ENCODE results near the gene TBCE. TPM values are rescaled to one million over a fixed set of nuclear protein-coding genes. Genes with fewer than 3 reads are reported as not detected.

Gene TBCE
- total RNA-seq, 1 donor from 2014 or later, result 28.3 TPM

DNA sequence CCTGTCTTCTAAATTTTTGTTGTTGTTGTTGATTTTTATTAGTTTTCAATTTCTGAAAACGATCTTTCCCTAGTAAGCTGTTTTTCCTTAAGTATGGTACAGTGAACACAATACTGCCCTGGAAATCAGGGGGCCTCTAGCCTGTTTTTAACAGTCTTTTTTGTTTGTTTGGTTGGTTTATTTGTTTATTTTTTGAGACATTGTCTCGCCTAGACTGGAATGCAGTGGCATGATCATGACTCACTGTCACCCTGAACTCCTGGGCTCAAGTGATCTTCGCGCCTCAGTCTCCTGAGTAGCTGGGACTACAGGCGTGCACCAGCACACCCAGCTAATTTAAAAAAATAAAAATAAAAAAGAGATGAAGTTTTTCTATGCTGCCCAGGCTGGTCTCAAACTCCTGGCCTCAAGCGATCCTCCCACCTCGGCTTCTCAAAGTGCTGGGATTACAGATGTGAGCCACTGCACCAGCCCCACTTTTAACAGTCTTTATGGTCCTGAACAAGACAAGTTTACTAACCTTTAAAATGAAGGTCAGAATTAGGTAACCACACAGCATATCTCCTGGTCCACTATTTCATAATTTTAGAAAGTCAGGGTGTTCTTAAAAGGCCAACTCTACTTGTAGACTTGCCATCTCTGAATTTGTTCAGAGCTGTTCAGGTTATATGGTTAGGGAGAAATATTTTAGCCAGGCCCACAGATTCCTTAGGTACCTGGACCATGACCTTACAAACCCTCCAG, 35.4 kb downstream of the TBCE start:
- Mint-ChIP-seq H3K9me3 (ENCODE audit: unreplicated experiment) (no peaks in the 10 kb centered on the region), H3K36me3 (ENCODE audit: low read depth, unreplicated experiment) (peaks cover 5% of the 10 kb centered on the region), H3K4me3 (ENCODE audit: unreplicated experiment) (no peak overlapping the region), H3K27ac (ENCODE audit: unreplicated experiment) (peak overlapping the region; percentile 77), H3K27me3 (ENCODE audit: low read depth, unreplicated experiment) (no peaks in the 10 kb centered on the region), H3K4me1 (ENCODE audit: low read depth, unreplicated experiment) (peaks cover 24% of the 10 kb centered on the region)
- no peaks in the 10 kb centered on the region for H3K9me3 ChIP-seq (ENCODE audit: insufficient read depth, low read depth, low read length)
- H3K4me2 ChIP-seq (ENCODE audit: low read length), result no peak overlapping the region
- no peak overlapping the region for H3K27ac ChIP-seq (ENCODE audit: low read depth, low read length)
- H2AFZ ChIP-seq (ENCODE audit: low read depth, low read length), result no peak overlapping the region
- FAIRE-seq (no peak), DNase-seq (ENCODE audit: low read depth) (no peak)
- H3K27me3 ChIP-seq (ENCODE audit: insufficient read depth, low read length), result no peaks in the 10 kb centered on the region
- no peak overlapping the region for H3K9ac ChIP-seq (ENCODE audit: low read length)
- peaks cover 4% of the 10 kb centered on the region for H3K4me1 ChIP-seq (ENCODE audit: insufficient read depth, low read length)
- H3K4me3 ChIP-seq (ENCODE audit: insufficient read depth, low read depth, low read length), result no peak overlapping the region
- TF ChIP-seq CTCF (IDR thresholded peaks at IDR 0.05; ENCODE audit: insufficient read depth, low read depth, low read length) (no peak), EZH2 (IDR thresholded peaks at IDR 0.05; ENCODE audit: insufficient read depth, low read length) (no peak)
- no peaks in the 10 kb centered on the region for H3K36me3 ChIP-seq (ENCODE audit: insufficient read depth, low read length)
- H4K20me1 ChIP-seq (ENCODE audit: insufficient read depth, low read length), result peaks cover 17% of the 10 kb centered on the region
- H3K79me2 ChIP-seq (ENCODE audit: insufficient read depth, low read length), result peaks cover 49% of the 10 kb centered on the region

DNA sequence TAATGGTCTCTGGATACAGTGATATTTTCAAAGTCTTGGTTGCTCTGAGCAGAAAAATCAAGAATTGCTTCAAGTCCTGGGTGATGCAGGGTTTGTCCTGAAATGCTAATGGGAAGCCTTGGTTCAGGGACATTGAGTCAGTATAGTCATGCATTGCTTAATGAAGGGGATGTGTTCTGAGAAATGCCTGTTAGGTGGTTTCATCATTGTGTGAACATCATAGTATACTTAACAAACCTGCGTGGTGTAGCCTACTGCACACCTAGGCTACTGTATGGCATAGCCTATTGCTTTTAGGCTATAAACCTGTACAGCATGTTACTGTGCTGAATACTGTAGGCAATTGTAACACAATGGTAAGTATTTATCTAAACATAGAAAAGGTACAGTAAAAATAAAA, 36.4 kb downstream of the TBCE start:
- H3K4me3 ChIP-seq (ENCODE audit: insufficient read depth, low read depth, low read length), result no peak overlapping the region
- H3K27me3 ChIP-seq (ENCODE audit: insufficient read depth, low read length), result no peaks in the 10 kb centered on the region
- H3K4me1 ChIP-seq (ENCODE audit: insufficient read depth, low read length), result peaks cover 4% of the 10 kb centered on the region
- peaks cover 5% of the 10 kb centered on the region for H3K36me3 Mint-ChIP-seq (ENCODE audit: low read depth, unreplicated experiment)
- no peak overlapping the region for H2AFZ ChIP-seq (ENCODE audit: low read depth, low read length)
- H3K4me1 Mint-ChIP-seq (ENCODE audit: low read depth, unreplicated experiment), result peaks cover 20% of the 10 kb centered on the region
- H3K9me3 ChIP-seq (ENCODE audit: insufficient read depth, low read depth, low read length), result no peaks in the 10 kb centered on the region
- DNase-seq (ENCODE audit: low read depth), result no peak
- H3K27ac Mint-ChIP-seq (ENCODE audit: unreplicated experiment), result no peak overlapping the region
- H3K9ac ChIP-seq (ENCODE audit: low read length), result no peak overlapping the region
- H3K4me3 Mint-ChIP-seq (ENCODE audit: unreplicated experiment), result no peak overlapping the region
- TF ChIP-seq EZH2 (IDR thresholded peaks at IDR 0.05; ENCODE audit: insufficient read depth, low read length) (no peak), CTCF (IDR thresholded peaks at IDR 0.05; ENCODE audit: insufficient read depth, low read depth, low read length) (no peak)
- no peak overlapping the region for H3K4me2 ChIP-seq (ENCODE audit: low read length)
- peaks cover 21% of the 10 kb centered on the region for H4K20me1 ChIP-seq (ENCODE audit: insufficient read depth, low read length)
- H3K9me3 Mint-ChIP-seq (ENCODE audit: unreplicated experiment), result no peaks in the 10 kb centered on the region
- FAIRE-seq, result no peak
- no peaks in the 10 kb centered on the region for H3K27me3 Mint-ChIP-seq (ENCODE audit: low read depth, unreplicated experiment)
- no peaks in the 10 kb centered on the region for H3K36me3 ChIP-seq (ENCODE audit: insufficient read depth, low read length)
- H3K79me2 ChIP-seq (ENCODE audit: insufficient read depth, low read length), result peaks cover 50% of the 10 kb centered on the region
- no peak overlapping the region for H3K27ac ChIP-seq (ENCODE audit: low read depth, low read length)

GRCh38 chr1:235404190-235404589, 37.0 kb downstream of the TBCE start:
- Mint-ChIP-seq H3K9me3 (ENCODE audit: unreplicated experiment) (no peaks in the 10 kb centered on the region), H3K27me3 (ENCODE audit: low read depth, unreplicated experiment) (no peaks in the 10 kb centered on the region), H3K27ac (ENCODE audit: unreplicated experiment) (no peak overlapping the region), H3K4me3 (ENCODE audit: unreplicated experiment) (no peak overlapping the region), H3K36me3 (ENCODE audit: low read depth, unreplicated experiment) (peaks cover 5% of the 10 kb centered on the region), H3K4me1 (ENCODE audit: low read depth, unreplicated experiment) (peaks cover 17% of the 10 kb centered on the region)
- Histone ChIP-seq H3K27me3 (ENCODE audit: insufficient read depth, low read length) (no peaks in the 10 kb centered on the region), H3K36me3 (ENCODE audit: insufficient read depth, low read length) (no peaks in the 10 kb centered on the region), H4K20me1 (ENCODE audit: insufficient read depth, low read length) (peaks cover 17% of the 10 kb centered on the region), H3K4me1 (ENCODE audit: insufficient read depth, low read length) (peaks cover 4% of the 10 kb centered on the region), H3K4me2 (ENCODE audit: low read length) (no peak overlapping the region), H3K9me3 (ENCODE audit: insufficient read depth, low read depth, low read length) (no peaks in the 10 kb centered on the region), H3K4me3 (ENCODE audit: insufficient read depth, low read depth, low read length) (no peak overlapping the region), H3K27ac (ENCODE audit: low read depth, low read length) (no peak overlapping the region), H3K79me2 (ENCODE audit: insufficient read depth, low read length) (peaks cover 44% of the 10 kb centered on the region), H3K9ac (ENCODE audit: low read length) (no peak overlapping the region), H2AFZ (ENCODE audit: low read depth, low read length) (no peak overlapping the region)
- FAIRE-seq (no peak), DNase-seq (ENCODE audit: low read depth) (peak; percentile 32)
- no peak for TF ChIP-seq EZH2 (IDR thresholded peaks at IDR 0.05; ENCODE audit: insufficient read depth, low read length)
- no peak for TF ChIP-seq CTCF (IDR thresholded peaks at IDR 0.05; ENCODE audit: insufficient read depth, low read depth, low read length)

All from astrocyte (in vitro differentiated cells and primary cell).